HUES48 (cell line): ENCODE results near the gene SMIM13.
"Not testable (repeated sequence)": the region's sequence is repeated elsewhere in the genome, so short reads cannot be mapped to it uniquely, and the experiment has no call there.

Experiments used
- H3K27ac ChIP-seq: one replicate; pipeline ENCODE4 v1.7.0; 2013; ENCODE audit warnings: low read depth, low read length, inconsistent platforms
- H3K27me3 ChIP-seq: 2 replicates; pipeline ENCODE4 v1.6.1; 2013; ENCODE audit warnings: mild to moderate bottlenecking, low read length; ENCODE audit not compliant: control insufficient read depth, insufficient read depth
- H3K36me3 ChIP-seq: 2 replicates; pipeline ENCODE4 v1.6.1; 2013; ENCODE audit warnings: low read length; ENCODE audit not compliant: control insufficient read depth, insufficient read depth
- H3K4me1 ChIP-seq: 2 replicates; pipeline ENCODE4 v1.6.1; 2013; ENCODE audit warnings: mild to moderate bottlenecking, low read length; ENCODE audit not compliant: control insufficient read depth, insufficient read depth
- H3K4me3 ChIP-seq: 2 replicates; pipeline ENCODE4 v1.5.1; 2013; ENCODE audit warnings: mild to moderate bottlenecking, low read depth, low read length
- H3K9ac ChIP-seq: 2 replicates; pipeline ENCODE4 v1.6.1; 2013; ENCODE audit warnings: mild to moderate bottlenecking, low read depth, low read length, moderate library complexity
- H3K9me3 ChIP-seq: 2 replicates; pipeline ENCODE4 v1.6.1; 2013; ENCODE audit warnings: low read length; ENCODE audit not compliant: control insufficient read depth, insufficient read depth

The SMIM13 gene

GRCh38 chr6:11101417-11101816 is 7.8 kb downstream of the SMIM13 start:
- Histone ChIP-seq H3K4me1 (peaks cover 7% of the 10 kb centered on the region), H3K27me3 (no peaks in the 10 kb centered on the region), H3K4me3 (no peak overlapping the region), H3K36me3 (no peaks in the 10 kb centered on the region), H3K27ac (no peak overlapping the region), H3K9ac (no peak overlapping the region), H3K9me3 (no peaks in the 10 kb centered on the region)

- Histone ChIP-seq H3K9ac (no peak overlapping the region), H3K27me3 (no peaks in the 10 kb centered on the region), H3K36me3 (no peaks in the 10 kb centered on the region), H3K4me3 (no peak overlapping the region), H3K9me3 (no peaks in the 10 kb centered on the region), H3K4me1 (peaks cover 23% of the 10 kb centered on the region), H3K27ac (no peak overlapping the region)
Observed at GRCh38 chr6:11103065-11103464, 9.4 kb downstream of the SMIM13 start.

- no peaks in the 10 kb centered on the region for H3K9me3 ChIP-seq
- no peak overlapping the region for H3K4me3 ChIP-seq
- H3K27me3 ChIP-seq, result no peaks in the 10 kb centered on the region
- H3K36me3 ChIP-seq, result no peaks in the 10 kb centered on the region
- H3K27ac ChIP-seq, result no peak overlapping the region
- H3K9ac ChIP-seq, result no peak overlapping the region
- H3K4me1 ChIP-seq, result peaks cover 29% of the 10 kb centered on the region
Observed at GRCh38 chr6:11108726-11109125, 15.1 kb downstream of the SMIM13 start.

GRCh38 chr6:11110921-11111768 is 17.5 kb downstream of the SMIM13 start, which contains the start of gene ERVFRD-1:
Gene ERVFRD-1, minus strand, starts transcription at chr6:11111725. Its CDS starts 6,415 bp downstream, at chr6:11105310.
- H3K27ac ChIP-seq, result no peak within 1 kb of the TSS
- no peak within 1 kb of the TSS for H3K9ac ChIP-seq
- no peaks in the 10 kb centered on the region for H3K9me3 ChIP-seq
- no peaks in the 10 kb centered on the region for H3K36me3 ChIP-seq
- H3K27me3 ChIP-seq, result no peaks in the 10 kb centered on the region
- peaks cover 29% of the 10 kb centered on the region for H3K4me1 ChIP-seq
- no peak within 1 kb of the TSS for H3K4me3 ChIP-seq

GRCh38 chr6:11111769-11112437 is 18.3 kb downstream of the SMIM13 start:
- H3K4me3 ChIP-seq, result no peak overlapping the region
- H3K27ac ChIP-seq, result no peak overlapping the region
- H3K36me3 ChIP-seq, result no peaks in the 10 kb centered on the region
- no peaks in the 10 kb centered on the region for H3K27me3 ChIP-seq
- no peaks in the 10 kb centered on the region for H3K9me3 ChIP-seq
- no peak overlapping the region for H3K9ac ChIP-seq
- peaks cover 25% of the 10 kb centered on the region for H3K4me1 ChIP-seq

GRCh38 chr6:11113038-11113437 is 19.4 kb downstream of the SMIM13 start:
- Histone ChIP-seq H3K4me1 (peaks cover 14% of the 10 kb centered on the region; the same call in 1 of the 2 replicates), H3K9me3 (no peaks in the 10 kb centered on the region), H3K9ac (no peak overlapping the region), H3K27ac (no peak overlapping the region), H3K36me3 (no peaks in the 10 kb centered on the region), H3K4me3 (no peak overlapping the region), H3K27me3 (no peaks in the 10 kb centered on the region)

- not testable (repeated sequence) for H3K27ac ChIP-seq, H3K4me3 ChIP-seq, H3K9me3 ChIP-seq, H3K4me1 ChIP-seq, H3K9ac ChIP-seq, H3K27me3 ChIP-seq, H3K36me3 ChIP-seq
Observed at GRCh38 chr6:11115808-11116536, 22.3 kb downstream of the SMIM13 start.

- no peaks in the 10 kb centered on the region for H3K4me1 ChIP-seq
- no peaks in the 10 kb centered on the region for H3K9me3 ChIP-seq
- no peak overlapping the region for H3K27ac ChIP-seq
- no peaks in the 10 kb centered on the region for H3K36me3 ChIP-seq
- no peak overlapping the region for H3K9ac ChIP-seq
- H3K4me3 ChIP-seq, result no peak overlapping the region
- no peaks in the 10 kb centered on the region for H3K27me3 ChIP-seq
Observed at GRCh38 chr6:11120271-11121005, 26.8 kb downstream of the SMIM13 start.

- Histone ChIP-seq H3K9ac (no peak overlapping the region), H3K27ac (no peak overlapping the region), H3K9me3 (no peaks in the 10 kb centered on the region), H3K4me3 (no peak overlapping the region), H3K36me3 (no peaks in the 10 kb centered on the region), H3K4me1 (peaks cover 5% of the 10 kb centered on the region; the same call in 1 of the 2 replicates), H3K27me3 (no peaks in the 10 kb centered on the region)
Observed at GRCh38 chr6:11121851-11122250, 28.2 kb downstream of the SMIM13 start.

GRCh38 chr6:11122380-11122779 is 28.7 kb downstream of the SMIM13 start:
- H3K4me3 ChIP-seq, result no peak overlapping the region
- H3K9ac ChIP-seq, result no peak overlapping the region
- H3K9me3 ChIP-seq, result no peaks in the 10 kb centered on the region
- H3K27ac ChIP-seq, result no peak overlapping the region
- H3K27me3 ChIP-seq, result no peaks in the 10 kb centered on the region
- no peaks in the 10 kb centered on the region for H3K36me3 ChIP-seq
- H3K4me1 ChIP-seq, result peaks cover 5% of the 10 kb centered on the region; the same call in 1 of the 2 replicates
